NCI-H82 (cell line): Measurements from ENCODE around the gene TTC13.

Experiments
- DNase-seq: peaks from one replicate; lab custom pipeline; 2025; lab: John Stamatoyannopoulos, UW

The TTC13 gene

DNA sequence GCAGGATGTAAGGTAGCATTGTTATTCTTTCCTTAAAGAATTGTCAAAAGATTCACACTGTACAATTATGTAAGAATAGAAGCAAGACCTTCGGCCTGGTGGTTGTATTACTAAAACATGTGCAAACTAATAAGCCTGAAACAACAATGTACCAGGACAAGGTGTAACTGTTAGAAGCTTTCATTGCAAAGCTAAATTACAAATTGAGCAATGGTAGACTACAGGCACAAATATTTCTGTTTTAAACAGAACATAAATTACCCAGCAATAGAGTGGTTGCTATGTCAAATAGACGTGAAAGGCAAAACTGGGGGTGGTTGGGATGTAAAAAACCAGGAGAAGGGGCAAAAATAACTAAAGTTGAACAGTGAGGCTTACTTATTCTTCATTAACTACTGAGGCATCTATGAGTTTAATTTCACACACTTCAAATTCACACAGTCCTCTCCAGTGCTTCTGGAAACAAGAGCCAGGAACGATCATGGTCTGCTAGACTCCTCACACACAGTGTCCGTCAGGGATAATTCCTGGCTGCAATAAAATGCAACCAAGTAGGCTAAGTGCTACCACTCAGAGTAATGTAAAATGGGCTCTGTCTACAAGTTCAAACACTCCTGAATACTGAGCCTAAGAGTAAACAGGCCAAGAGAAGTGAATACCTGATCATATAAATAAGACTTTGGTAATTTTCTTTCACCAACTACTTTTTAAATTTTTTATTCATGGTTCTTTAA lies 71.0 kb downstream of the TTC13 start:
- DNase-seq = no peak

DNA sequence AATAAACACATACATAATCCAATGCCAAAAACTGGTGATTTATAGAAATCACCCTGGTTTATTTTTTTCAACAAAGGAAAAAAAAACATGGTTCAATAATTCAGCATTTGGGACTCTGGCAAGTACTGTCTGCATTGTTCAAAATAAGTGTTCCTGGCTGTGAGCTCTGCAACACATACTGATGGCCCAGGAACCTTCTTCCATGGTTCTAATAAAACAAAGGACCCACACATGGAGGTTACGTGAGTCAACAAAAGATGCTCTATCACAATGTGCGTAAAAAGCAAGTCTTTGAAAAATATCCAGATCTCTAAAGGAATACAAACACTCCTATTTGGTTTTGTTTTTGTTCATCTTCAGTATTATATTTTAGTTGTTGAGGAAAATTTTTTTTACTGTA lies 72.4 kb downstream of the TTC13 start:
- DNase-seq = no peak

DNA sequence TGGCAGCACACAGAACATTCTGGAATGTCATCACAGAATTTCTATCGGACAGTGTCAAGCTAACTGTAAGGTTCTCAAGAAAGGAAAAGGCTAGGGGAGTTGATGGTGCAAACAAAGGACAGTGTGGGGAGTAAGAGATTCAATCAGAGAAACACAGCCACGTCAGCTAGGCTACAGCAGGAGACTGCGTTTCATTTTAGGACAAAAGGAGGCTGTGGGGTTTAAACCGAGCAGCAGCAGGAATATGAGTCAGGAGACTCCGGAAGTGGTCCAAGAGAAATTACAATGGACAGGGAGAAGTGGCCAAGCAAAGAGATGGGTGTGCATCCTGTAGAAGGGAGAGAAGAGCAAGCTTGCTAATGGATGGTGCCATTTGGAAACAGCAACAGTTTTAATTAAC lies 72.9 kb downstream of the TTC13 start:
- no peak for DNase-seq

DNA sequence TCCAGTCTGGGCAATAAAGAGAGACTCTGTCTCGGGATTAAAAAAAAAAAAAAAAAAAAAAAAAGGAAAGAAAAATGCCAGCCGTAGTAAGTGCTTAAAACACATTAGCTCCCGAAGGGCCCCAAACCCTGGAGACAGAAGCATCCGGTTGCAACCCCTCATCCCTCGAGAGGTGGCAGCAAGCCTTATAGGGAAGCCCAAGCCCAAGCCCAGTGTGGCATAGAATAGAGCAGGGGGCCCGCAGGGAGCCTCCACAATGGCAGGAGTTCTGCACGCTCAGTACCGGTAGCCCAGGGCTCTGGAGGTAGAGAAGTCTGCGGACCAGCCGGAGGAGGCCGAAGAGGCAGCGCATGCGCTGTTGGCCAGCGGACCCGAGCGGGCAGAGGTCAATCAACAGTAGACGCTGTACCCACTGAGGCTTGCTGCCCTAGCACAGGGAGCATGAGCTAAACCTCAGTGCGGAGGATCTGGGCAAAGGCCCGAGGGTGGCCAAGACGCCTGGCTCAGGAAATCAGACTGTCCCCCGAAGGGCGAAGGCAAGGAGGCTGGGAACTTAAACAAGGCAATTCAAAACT lies 76.2 kb downstream of the TTC13 start:
- DNase-seq = peak; percentile 29

DNA sequence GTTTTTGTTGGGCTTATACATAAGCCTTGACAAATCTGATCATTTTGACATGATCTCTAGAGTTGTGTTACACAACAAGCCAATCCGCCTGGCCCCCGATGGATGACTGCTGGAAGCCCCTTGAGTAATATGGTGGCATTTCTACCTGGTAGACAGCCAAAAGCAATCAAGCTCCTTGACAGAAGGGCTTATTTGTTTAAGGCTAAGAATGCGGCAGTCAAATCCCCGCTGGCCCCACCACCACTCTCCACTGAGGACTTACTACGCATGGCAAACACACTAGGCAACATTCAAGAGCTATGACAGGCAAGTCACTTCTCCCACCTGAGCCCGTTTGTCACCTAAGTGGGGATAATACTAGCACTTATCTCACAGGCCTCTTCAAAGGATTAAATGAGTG lies 77.0 kb downstream of the TTC13 start:
- DNase-seq = peak; percentile 97

DNA sequence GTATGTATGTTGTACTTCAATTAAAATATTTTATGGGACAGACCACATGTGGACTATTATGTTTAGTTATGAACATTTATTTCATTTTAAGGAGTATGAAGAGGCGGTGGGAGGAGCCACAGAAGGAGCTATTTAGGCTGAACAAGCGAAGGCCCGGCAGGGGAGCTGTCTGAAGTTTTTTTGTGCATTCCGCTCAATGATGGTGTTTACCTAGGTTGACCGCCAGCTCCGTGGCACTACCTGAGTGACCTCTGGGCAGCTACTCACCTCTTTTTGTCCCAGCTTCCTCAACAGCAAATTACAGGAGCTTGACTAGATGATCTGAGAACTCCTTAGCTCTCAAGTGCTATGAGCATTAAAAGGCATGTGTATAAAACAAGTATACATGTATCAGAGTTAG lies 77.7 kb downstream of the TTC13 start:
- DNase-seq = no peak

DNA sequence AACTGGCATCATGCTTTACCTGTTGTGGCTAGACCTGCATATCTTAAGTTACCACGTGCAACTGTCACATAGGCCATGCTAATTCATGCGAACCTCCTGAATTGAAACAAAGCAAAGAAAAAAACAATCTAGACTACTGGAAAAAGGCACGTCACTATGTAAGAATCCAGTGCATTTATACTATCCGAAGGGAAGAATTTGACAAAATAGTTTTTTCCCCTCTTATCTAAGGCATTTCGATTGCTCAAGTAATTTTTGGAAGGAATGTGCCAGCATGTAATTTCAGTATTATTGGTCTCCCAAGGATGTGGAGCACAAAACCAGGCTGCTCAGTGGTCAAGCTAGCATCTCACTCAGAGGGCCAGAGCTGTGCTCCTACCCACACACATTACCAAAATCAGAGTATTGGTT lies 78.8 kb downstream of the TTC13 start:
- peak; percentile 37 for DNase-seq

DNA sequence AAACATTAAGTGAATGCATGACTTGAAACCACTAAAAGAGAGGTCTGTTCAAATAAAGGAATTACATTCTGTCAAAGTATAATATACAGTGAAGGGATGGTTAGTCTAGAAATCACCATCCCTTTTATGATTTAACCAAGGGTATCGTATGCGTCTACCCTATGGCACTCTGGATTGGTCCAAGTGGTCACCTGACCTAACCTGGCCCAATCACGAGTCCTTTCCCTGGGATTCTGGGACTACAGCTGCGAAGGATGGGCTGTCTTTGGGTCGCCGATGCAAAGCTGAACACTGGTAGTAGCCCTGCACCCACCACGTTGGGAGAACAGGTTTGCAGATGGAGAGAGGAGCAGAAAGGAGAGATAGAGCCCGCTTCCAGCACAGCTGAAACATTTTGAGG lies 79.9 kb downstream of the TTC13 start:
- DNase-seq = no peak

DNA sequence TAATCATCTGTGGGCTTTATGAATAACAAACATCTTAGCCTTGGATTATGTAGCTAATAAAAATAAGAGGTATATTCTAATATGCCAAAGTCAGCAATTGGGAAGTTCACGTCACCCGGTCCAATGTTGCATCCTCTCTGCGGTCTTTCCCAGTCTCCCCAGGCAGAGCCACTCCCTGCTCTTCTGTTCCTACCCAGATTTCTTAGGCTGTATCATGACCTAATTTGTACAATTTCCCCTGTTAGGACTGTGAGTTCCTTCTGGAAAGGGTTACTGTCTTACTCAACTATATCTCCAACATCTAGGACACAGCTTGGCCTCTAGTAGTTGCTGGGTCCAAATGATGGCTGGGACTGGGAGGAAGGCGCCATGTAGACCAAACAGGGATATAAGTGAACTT lies 80.5 kb downstream of the TTC13 start:
- no peak for DNase-seq

DNA sequence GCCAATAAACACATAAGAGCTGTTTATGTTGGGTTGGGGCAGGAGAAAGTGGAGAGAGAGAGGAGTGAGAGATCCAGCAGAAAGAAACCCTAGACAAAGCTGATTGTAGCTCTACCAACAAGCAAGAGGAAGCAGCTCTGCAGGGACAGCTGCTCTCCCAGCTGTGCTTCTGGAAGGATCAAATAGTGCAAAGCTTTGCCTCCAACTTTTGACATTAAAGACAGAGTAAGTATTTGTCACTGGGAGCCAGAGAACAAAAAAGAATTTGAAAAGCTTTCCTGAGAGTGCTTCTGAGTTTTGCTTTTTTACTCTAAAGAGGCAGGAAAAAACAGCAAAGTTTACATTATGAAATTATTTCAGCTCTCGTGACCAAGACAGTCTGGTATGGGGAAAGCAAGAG lies 81.9 kb downstream of the TTC13 start:
- peak; percentile 10 for DNase-seq

DNA sequence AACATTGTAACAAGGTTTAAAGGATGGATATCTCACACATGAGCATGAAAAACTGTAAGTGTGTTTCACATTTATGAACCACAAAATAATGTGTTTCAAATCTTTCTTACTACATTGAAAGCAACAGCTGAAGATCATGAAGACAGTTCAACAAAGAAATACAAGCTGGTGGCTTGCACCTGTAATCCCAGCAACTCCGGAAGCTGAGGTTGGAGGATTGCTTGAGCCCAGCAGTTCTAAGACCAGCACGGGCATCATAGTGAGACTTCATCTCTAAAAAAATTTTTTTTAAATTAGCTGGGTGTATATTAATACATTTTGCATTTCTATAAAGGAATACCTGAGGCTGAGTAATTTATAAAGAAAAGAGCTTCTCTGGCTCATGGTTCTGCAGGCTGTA lies 83.2 kb downstream of the TTC13 start:
- no peak for DNase-seq

DNA sequence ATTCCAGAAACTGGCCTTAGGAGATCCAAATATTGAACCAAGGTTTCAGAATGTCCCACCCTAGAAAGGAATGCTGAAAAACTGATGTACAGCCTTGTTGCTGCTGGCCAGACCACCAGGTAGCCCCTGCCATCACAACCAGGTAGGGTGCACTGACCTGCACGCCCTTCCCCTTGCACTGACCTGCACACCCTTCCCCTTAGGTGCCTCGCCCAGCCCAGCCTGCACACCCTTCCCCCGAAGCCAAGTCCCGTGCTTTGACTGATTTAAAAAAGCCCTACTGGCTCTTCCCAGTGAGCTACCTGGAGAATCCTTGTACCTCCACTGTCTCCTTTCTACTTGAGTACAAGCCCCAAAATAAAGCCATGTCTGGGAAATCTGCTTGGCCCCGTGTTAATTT lies 84.0 kb downstream of the TTC13 start:
- no peak for DNase-seq

DNA sequence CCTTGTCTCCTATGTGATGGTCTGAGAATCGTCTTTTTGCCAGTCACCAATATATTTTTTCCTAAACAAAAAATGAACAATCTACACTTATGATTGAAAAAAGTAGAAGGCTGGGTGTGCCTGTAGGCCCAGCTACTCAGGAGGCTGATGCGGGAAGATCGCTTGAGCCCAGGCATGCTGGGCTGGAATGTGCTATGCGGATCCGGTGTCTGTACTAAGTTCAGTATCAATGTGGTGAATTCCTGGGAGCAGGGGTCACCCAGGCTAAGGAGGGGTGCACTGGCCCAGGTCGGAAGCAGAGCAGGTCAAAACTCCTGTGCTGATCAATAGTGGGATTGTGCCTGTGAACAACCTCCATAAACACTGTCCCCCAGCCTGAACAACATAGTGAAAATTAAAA lies 84.6 kb downstream of the TTC13 start:
- no peak for DNase-seq

DNA sequence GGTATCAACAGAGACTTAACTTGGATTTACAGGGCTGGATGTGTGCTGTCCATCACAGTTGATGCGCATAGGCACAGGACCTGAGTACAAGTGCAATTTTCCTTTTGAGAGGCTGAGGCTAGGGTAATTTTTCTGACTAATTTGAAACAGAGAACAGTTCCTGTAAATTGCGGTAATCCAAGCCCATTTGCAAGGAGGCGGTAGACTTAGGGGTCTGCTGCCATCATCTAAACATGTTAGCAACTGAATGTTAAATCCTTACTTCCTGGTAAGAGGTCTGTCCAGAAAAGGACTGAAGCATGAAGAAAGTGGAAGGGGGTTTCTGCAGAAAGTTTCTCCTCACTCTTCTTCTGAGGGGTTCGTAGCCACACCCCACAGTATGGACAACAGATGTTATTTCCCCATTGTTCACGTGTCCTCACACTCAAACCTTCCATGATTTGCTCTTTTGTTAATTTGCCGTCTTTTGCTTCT lies 86.6 kb downstream of the TTC13 start:
- DNase-seq = no peak

DNA sequence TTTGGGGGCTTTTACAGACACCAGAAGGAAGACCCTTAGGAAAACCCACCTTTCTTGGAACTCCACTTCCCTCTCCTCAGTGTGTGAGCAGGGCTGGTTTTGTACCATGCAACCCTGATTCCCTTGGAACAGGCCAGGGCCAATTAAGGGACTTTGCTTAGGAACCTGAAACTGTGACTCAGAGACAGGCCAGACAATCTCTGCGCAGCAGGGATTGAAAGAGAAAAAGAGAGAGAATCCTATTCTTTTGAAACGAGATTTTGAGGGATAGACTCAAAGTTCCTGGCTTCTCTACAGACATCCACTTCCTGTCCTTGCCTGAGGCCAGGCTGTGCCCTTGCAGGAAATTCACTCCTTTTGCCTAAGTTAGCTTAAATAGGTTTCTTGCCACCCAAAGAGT lies 87.2 kb downstream of the TTC13 start:
- no peak for DNase-seq

DNA sequence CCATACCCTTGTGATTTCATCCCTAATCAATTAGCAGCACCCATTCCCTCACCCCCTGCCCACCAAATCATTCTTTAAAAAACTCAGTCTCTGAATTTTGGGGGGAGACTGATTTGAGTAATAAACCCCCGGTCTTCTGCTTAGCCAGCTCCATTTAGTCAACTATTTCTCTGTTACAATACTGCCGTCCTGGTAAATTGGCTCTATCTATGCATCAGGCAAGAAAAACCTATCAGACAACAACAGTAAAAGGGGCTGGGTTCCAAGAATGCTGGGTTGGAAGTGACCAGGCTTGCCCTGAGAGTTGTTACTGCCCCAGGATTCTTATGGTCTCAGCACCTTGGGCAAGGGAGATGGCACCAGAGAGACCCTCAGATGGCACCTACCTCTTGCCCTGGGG lies 94.0 kb downstream of the TTC13 start:
- no peak for DNase-seq

DNA sequence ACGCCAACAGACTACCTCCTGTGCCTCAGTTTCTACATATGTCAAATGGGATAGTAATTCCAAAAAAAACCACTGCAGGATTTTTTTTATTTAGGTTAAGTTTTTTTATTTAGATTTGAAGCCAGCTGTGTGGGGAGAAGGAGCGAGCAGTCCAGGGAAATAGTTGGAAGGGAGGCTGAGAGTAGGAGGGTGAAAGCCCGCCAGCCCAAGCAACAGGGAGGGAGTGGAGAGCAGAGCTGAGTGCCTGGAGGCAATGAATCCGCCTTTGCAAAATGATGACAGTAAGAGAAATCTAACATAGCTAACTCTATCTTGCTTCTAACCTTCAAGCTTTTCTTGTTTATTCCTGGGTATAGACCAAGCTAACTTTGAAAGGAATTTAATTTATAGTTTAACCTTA lies 94.7 kb downstream of the TTC13 start:
- no peak for DNase-seq

DNA sequence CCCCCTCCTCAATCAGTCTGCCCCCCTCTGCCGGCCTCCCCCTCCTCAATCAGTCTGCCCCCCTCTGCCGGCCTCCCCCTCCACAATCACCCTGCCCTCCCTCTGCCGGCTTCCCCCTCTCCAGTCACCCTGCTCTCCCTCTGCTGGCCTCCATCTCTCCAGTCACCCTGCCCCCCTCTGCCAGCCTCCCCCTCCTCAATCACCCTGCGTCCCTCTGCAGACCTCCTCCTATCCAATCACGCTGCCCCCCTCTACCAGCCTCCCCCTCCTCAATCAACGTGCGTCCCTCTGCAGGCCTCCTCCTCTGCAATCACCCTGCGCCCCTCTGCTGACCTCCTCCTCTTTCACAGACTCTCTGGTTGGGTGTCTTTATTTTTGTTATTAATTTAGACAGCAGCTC lies 98.9 kb downstream of the TTC13 start:
- no peak for DNase-seq

DNA sequence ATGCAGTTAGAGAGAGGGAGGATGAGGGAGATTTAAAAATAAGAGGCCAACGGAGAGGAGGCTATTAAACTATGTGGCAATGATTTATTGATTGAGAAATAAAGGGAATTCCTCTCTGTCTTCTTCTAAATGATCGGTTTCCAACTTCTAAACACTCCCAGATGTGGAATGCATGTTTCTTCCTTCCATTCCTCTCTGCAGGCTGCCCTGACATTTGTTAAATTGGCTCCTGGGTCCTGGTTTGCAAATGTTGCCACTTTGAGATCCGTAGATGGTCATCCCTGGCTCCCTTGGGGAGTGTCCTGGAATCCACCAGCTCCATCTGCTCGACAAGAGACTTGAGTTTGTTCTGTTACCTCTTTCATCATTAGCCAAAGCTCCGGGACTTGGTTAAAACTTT lies 100.1 kb downstream of the TTC13 start:
- no peak for DNase-seq

DNA sequence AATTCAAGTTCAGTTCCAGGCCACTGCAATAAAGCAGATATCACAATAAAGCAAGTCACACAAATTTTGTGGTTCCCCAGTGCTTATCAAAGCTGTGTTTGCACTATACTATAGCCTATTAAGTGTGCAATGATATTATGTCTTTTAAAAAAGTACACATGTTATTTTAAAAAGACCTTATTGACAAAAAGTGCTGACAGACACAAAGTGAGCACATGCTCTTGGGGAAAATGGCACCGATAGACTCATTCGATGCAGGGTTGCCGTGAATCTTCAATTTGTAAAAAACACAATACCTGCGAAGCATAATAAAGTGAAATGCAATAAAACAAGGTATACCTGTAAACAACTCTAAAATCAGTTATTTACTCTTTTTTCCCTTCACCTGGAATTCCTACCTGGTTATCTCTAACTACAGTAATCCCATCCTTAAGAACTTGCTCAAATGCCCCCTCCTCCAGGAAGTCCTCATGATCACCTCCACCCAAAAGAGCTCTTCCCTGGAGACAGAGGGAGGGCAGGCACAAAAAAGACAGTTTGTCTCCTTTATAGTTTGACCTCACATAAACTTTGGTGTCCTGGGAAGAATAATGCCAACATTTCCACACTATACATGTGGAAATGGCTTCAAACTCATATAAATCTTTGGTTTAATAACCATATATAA lies 100.6 kb downstream of the TTC13 start:
- DNase-seq = no peak

DNA sequence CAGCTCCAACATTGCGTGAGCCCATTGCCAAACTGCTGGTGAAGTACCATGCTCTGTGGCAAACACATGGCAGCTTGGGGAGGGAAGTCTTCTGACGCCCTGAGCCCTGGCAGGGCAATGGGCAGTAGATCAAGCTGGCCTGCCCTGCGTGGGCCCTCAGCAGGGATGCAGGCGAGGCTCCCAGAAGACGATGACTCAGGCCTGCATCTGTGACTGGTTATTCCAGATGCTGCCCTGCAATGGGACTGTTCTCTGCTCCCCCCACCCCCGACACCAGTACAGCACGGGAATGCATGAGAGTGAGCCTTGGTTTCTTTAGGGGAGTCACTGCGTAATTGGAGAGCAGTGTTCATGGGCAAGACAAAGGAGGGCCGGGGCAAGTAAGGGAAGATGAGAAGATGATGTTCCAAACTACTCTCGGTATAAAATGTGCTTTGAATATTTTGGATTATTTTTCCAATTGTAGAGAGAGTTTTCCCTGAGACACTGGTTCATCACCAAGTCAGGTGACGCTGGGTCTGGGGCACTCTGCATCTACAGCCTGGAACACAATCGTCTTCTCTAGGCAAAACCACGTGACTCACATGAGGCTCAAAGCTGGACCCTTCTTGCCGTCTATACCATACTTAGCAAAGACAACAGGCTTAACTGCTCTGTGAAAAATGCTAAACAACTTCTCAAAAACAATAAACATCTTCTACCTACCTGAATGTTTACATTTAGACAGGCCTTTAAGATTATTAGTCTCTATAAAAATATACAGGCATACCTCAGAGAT lies 101.3 kb downstream of the TTC13 start:
- DNase-seq = no peak

DNA sequence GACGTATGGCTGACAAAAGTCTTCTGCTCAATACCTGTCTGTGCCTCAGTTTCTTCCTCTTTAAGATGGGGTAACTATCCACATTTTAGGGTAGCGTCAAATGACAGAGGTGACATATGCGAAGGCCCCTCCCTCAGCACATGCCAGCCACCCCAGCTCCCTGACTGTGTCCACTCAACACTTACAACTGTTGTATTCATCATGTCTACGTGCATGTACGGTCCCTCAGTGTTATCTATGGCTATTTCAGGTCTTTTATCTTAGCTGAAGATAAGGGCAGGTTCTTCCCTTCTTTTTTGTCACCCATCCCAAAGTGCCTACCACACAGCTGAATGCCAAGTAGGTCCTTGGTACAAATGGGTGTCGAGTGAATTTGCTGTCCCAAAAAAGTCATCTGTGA lies 102.0 kb downstream of the TTC13 start:
- DNase-seq = no peak

DNA sequence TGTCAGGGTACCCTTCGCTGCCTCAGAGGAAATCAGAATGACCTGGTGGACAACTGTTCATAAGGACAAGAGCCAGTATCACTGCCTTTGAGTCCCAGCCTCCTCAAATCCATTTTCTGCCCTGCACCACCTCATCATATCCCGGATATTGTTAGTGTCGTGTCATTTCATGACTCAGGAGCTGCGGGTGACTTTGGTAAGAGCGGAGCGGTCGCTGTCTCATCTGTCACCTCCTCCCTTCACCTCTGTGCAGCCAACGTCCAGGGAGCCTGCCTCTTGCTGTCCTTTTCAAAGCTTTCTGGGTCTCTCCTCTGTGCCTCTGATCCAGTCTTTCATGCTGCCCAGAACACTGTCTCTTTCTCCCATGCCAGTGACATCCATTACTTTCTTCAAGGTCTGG lies 103.3 kb downstream of the TTC13 start:
- no peak for DNase-seq
